Superior temporal gyrus (tissue), 1 donor: Measurements from ENCODE around the gene GCLM.
A peak's percentile ranks its signal among the peaks of the same experiment; 100 is the strongest.
"Not testable (repeated sequence)": the region's sequence is repeated elsewhere in the genome, so short reads cannot be mapped to it uniquely, and the experiment has no call there.

ENCODE experiments used
- DNase-seq: peaks from one replicate; pipeline ENCODE4 v3.0.0-alpha.2; 2016; ENCODE audit errors: extremely low spot score

Gene GCLM

GRCh38 chr1:93888900-93889299 lies 20.3 kb downstream of the GCLM start:
- DNase-seq = no peak

- no peak for DNase-seq
Measured at GRCh38 chr1:93882269-93882668, 27.0 kb downstream of the GCLM start.

- DNase-seq = no peak
Measured at GRCh38 chr1:93880731-93881130, 28.5 kb downstream of the GCLM start.

GRCh38 chr1:93878889-93879586 lies 30.2 kb downstream of the GCLM start, which contains the start of gene DNTTIP2:
Gene DNTTIP2, minus strand, starts transcription at chr1:93879206. Its CDS starts 58 bp downstream, at chr1:93879148.
- DNase-seq = peak; percentile 96

GRCh38 chr1:93878501-93878888 lies 30.7 kb downstream of the GCLM start:
- DNase-seq = peak; percentile 20

GRCh38 chr1:93877529-93877928 lies 31.7 kb downstream of the GCLM start:
- no peak for DNase-seq

GRCh38 chr1:93876244-93876643 lies 33.0 kb downstream of the GCLM start:
- DNase-seq = no peak

- peak; percentile 33 for DNase-seq
Measured at GRCh38 chr1:93874025-93874651, 35.1 kb downstream of the GCLM start.

- DNase-seq = no peak
Measured at GRCh38 chr1:93871366-93871765, 37.9 kb downstream of the GCLM start.

- no peak for DNase-seq
Measured at GRCh38 chr1:93869653-93870052, 39.6 kb downstream of the GCLM start.

- DNase-seq = not testable (repeated sequence)
Measured at GRCh38 chr1:93868492-93868891, 40.7 kb downstream of the GCLM start.

- DNase-seq = no peak
Measured at GRCh38 chr1:93865253-93865652, 44.0 kb downstream of the GCLM start.

- no peak for DNase-seq
Measured at GRCh38 chr1:93864175-93864574, 45.1 kb downstream of the GCLM start.

GRCh38 chr1:93857653-93858052 lies 51.6 kb downstream of the GCLM start:
- not testable (repeated sequence) for DNase-seq

GRCh38 chr1:93855983-93856382 lies 53.2 kb downstream of the GCLM start:
- DNase-seq = not testable (repeated sequence)

- no peak for DNase-seq
Measured at GRCh38 chr1:93853940-93854339, 55.3 kb downstream of the GCLM start.

- no peak for DNase-seq
Measured at GRCh38 chr1:93851878-93852277, 57.4 kb downstream of the GCLM start.

- no peak for DNase-seq
Measured at GRCh38 chr1:93851327-93851712, 57.9 kb downstream of the GCLM start.

- peak; percentile 68 for DNase-seq
Measured at GRCh38 chr1:93850687-93851326, 58.4 kb downstream of the GCLM start.

- peak; percentile 28 for DNase-seq
Measured at GRCh38 chr1:93848350-93848883, 60.8 kb downstream of the GCLM start.

GRCh38 chr1:93847811-93848288 lies 61.4 kb downstream of the GCLM start:
- DNase-seq = peak; percentile 64

- DNase-seq = peak; percentile 93
Measured at GRCh38 chr1:93846992-93847810, 62.0 kb downstream of the GCLM start.
